GM18909 (cell line): ENCODE results near the gene GOLT1B.

Experiments used
- ATAC-seq: cut with Tn5 transposase; IDR thresholded peaks from one replicate; pipeline ENCODE4 v1.9.1; 2021; ENCODE audit warnings: mild to moderate bottlenecking; ENCODE audit not compliant: unreplicated experiment, poor library complexity

GOLT1B gene

DNA sequence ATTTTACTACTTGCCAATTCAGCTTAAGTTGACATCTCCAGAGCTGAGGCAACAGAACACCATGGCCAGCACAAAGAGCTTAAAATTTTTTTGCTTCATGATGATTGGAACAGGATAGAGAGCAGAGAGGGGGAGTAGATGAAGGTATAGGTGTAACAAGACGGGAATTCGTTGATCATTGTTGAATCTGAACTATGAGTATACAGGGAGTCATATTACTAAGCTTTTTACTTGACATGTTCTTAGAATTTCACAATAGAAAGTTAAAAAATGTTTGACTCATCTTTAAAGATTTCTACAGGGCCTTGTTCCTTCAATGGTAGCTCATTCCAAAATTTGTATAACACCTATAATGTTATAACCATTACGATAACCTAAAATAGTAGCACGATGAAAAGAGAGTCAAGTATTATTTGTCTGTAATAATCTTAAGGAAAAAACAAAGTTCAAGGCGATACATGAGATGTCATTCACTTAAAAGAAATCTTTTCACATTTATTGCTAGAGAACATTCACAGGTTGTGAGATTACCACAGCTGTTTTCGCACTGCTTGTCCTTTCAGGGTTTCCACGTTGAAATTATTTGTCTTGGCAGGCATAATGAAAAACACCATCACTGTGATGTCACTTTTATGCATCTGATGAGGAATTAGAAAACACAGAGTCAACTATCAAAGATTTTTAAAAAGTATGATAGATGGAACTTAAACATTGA is 58.4 kb downstream of the GOLT1B start:
- ATAC-seq = no peak

DNA sequence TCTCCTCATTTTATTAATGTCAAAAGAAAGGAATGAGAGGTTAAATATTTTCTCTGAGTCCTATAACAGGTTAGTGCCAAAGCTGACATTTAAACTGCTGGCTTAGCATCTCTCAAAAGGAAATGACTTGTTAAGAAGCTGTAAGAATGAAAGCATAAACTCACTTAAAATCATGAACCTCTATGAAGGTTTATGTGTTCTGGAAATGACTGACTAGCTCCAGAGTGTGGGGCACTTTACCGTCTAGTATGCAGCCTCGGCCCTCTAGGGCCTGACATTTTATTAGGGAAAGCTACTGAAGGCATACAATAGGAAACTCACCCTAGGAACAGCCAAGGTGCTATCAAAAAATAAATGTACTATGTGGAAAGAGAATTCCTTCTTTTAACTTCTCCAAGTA is 59.6 kb downstream of the GOLT1B start:
- no peak for ATAC-seq

DNA sequence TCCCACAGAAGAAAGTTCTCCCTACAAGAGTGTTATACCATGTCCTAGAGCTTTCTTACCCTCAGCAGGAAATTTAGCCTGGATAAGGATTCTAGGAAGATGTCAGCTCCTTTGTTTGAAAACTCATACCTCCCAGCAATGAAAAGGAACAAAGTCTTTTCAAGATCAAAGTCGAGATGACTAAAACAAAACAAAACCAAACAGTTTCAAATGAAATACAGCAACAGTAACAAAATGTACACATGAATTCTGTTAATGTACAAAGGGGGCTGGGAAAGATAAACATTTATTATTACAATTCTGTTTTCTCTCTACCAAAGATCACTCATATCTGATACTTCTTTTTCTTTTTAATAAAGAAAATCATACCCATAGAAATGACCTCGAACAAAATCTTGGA is 61.3 kb downstream of the GOLT1B start:
- ATAC-seq = no peak

DNA sequence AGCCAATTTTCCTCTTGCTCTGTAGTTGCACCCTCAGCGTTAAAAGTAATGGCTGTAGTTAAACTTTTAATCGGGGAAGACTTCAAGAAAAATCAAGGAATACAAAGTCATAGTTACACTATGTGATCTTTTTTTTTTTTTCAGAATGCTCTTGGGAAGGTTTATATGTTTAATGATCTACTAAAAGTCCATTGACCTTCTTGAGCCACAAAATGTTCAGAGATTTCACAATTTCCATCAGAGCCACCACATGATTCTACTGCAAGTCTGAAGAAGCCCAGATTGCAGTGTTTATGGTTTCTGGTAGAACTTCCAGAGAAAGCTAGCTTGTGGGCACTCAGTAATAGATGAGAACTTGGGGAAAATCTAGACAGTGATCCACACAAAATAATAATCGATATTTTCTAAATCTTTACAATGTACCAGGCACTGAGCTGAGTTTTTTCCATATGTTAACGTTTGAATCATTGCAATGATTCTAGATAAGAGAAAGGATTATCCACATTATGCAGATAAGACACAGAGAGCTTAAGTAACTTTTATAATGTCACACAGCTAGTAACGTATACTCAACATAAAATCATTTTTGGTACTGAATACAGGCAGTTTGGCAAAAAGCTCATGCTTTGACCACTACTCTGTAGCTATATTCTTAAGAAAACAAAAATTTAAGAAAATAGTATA is 64.8 kb downstream of the GOLT1B start:
- no peak for ATAC-seq

DNA sequence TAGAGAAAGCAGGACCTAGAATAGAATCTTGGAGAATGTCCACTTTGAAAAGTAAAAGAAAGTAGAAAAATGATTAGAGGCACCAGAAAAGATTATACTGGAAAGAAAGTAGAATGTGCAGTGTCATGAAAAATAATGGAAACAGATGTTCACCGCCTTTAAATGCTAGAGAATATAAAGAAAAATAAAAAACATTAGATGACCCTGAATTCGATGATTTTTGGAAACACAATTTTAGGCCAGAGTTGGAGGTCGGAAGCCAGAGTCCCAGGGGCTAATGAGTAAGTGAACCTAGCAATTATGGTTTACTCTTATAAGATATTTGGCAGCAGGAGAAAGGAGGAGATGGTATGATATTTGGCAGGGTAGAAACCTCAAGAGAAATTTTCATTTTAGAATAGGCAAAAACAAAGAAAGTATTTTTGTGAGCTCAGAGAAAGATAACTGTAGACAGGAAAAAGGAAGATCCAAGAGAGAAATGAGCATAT is 65.4 kb downstream of the GOLT1B start:
- no peak for ATAC-seq
